HFF-Myc (cell line): ENCODE results near the gene KCNIP1.

ENCODE experiments used
- DNase-seq: peaks from one replicate; pipeline ENCODE4 v3.0.0-alpha.2; 2011; ENCODE audit warnings: low read depth; ENCODE audit errors: extremely low read depth
- H3K4me3 ChIP-seq: replicated peaks from 2 replicates; pipeline ENCODE4 v1.5.1; 2011; ENCODE audit warnings: low read depth, mild to moderate bottlenecking, control low read depth, low read length
- TF ChIP-seq, protein P1 (sequence below): IDR thresholded peaks from 2 replicates; pipeline ENCODE4 v1.5.1; 2012; ENCODE audit warnings: mild to moderate bottlenecking, low read depth, low read length, control low read depth; ENCODE audit errors: missing control alignments

The KCNIP1 gene

GRCh38 chr5:170782438-170782837 lies 278.6 kb downstream of the KCNIP1 start:
- TF ChIP-seq, protein P1, sequence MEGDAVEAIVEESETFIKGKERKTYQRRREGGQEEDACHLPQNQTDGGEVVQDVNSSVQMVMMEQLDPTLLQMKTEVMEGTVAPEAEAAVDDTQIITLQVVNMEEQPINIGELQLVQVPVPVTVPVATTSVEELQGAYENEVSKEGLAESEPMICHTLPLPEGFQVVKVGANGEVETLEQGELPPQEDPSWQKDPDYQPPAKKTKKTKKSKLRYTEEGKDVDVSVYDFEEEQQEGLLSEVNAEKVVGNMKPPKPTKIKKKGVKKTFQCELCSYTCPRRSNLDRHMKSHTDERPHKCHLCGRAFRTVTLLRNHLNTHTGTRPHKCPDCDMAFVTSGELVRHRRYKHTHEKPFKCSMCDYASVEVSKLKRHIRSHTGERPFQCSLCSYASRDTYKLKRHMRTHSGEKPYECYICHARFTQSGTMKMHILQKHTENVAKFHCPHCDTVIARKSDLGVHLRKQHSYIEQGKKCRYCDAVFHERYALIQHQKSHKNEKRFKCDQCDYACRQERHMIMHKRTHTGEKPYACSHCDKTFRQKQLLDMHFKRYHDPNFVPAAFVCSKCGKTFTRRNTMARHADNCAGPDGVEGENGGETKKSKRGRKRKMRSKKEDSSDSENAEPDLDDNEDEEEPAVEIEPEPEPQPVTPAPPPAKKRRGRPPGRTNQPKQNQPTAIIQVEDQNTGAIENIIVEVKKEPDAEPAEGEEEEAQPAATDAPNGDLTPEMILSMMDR, result no peak
- no peak for DNase-seq

DNA sequence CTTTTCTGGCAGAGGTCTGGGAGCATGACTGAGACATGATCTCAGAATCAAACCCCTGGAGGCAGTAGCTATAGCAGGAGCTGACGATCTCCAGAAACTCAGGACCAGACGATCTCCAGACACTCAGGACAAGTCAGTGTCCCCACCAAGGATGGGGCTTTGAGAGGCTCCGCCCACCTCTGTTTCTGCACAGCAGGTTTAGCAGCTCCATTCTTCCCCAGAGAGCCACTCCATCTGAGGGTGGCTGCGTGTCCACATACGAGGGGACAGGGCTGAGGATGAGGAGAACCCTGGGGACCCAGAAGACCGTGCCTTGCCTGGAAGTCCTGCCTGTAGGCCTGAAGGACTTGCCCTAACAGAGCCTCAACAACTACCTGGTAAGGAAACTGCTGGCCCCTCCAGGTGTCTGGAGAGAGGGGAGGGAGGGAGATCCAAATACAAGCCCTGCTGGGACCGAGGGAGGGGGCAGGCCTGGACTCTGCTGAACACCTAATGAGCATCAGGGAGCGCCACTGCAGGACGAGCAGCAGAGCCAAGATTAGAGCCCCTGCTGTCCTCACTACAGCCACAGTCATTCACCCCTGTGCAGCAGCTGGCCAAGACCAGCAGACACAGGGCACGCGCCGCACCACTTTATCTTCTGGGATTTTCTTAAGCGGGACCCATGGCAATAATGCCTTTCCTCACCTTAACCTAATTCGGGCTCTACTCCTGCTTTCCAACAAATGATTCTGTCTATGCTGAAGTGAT lies 279.9 kb downstream of the KCNIP1 start, which contains the start of gene GABRP:
TSS of gene GABRP (plus strand) at position 228 of the 750 bp plus-strand sequence. CDS start 4,891 bp downstream, outside the sequence.
- no peak within 1 kb of the TSS for H3K4me3 ChIP-seq
- TF ChIP-seq, protein P1, result no peak
- no peak for DNase-seq

More at GRCh38 chr5:170782438-170782837, 278.6 kb downstream of the KCNIP1 start:
- H3K4me3 ChIP-seq, result no peak overlapping the region

- TF ChIP-seq, protein P1, result no peak
- H3K4me3 ChIP-seq, result no peak overlapping the region
- no peak for DNase-seq
Observed at GRCh38 chr5:170785416-170785815, 281.6 kb downstream of the KCNIP1 start.
